Colonic mucosa (tissue), 4 donors: Measurements from ENCODE around the gene ACOXL. TPM values are rescaled to one million over a fixed set of nuclear protein-coding genes. Genes with fewer than 3 reads are reported as not detected.

Experiments used
- DNase-seq: peaks from one replicate; pipeline ENCODE4 v3.0.0-alpha.2; 2020
- H3K27ac ChIP-seq: fragments of 200-600 bp; one replicate; pipeline ENCODE4 v1.8.0; 2021
- H3K27me3 ChIP-seq: fragments of 200-600 bp; one replicate; pipeline ENCODE4 v1.8.0; 2021
- H3K36me3 ChIP-seq: fragments of 200-600 bp; one replicate; pipeline ENCODE4 v1.8.0; 2021
- H3K4me1 ChIP-seq: fragments of 200-600 bp; one replicate; pipeline ENCODE4 v1.8.0; 2021; ENCODE audit warnings: mild to moderate bottlenecking
- H3K4me3 ChIP-seq: fragments of 200-600 bp; one replicate; pipeline ENCODE4 v1.8.0; 2021
- H3K9ac ChIP-seq, 2 donors: one replicate each; pipeline ENCODE4 v1.7.0; 2013; ENCODE audit warnings: control low read depth in 2 of 2, low read depth in 2 of 2, low read length in 2 of 2
- H3K9me3 ChIP-seq: fragments of 200-600 bp; one replicate; pipeline ENCODE4 v1.8.0; 2021
- intact Hi-C: fragments of 100-400 bp; cut with DNase I; formaldehyde crosslinking; loops from one replicate; pipeline ENCODE4 v1.14.1; 2022
- total RNA-seq, 2 donors: library from RNA; stranded (reverse); fragmentation: NEBNext Ultra II Directional in 1 of 2; extraction: Animal tissue kit (Norgen Biotek cat#: 25700) in 1 of 2; gene quantifications; one replicate each; pipeline ENCODE4 v1.2.1, GENCODE V29; 2021
- TF ChIP-seq, protein P1 (sequence below): fragments of 200-600 bp; IDR thresholded peaks from one replicate; pipeline ENCODE4 v1.8.0; 2022; ENCODE audit warnings: antibody characterized with exemption, mild to moderate bottlenecking
- donor health status: healthy.
- donor health status: DM: no; HTN: no; CAD: no.
- donor health status: DM: no; HTN: no; CAD: no.

ACOXL gene
- total RNA-seq, 2 donors from 2014 or later, result 0.32 to 0.82 TPM

DNA sequence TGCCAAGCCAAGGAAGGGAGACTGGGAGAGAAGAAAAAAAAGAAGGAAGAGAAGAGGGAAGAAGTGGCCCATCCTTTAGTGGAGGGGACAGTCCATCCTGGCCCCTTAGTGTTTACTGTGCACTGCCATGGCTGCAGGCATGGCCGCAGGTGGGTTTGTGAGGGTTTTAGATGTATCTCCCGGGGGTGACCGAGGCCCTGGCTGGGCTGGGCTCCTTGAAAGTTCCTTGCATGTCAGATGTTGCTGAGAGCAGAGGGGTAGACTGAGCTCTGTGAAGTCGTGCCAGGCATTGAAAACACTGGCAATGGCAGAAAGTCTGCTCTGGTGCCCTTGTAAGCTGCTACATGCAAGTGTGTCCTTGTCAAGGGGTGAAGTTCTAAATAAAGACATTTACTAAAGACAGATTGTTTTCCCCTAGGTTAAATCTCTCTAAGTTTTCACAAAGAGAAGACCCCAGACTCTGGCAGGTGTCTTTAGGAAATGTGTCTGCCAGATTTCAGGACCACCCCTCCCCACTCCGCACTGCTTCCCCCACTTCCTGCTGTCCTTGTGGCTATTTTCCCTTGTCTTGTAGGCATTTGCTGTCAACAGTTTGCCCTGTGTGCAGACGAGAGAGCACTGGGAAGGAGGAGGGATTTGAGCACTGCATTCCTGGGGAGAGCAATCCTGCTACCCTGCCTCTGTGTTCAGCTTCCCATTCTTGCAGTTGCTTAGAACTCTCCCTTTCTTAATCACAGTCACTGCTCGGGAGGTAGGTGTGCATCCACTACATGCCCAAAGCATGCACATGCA, 68.4 kb downstream of the ACOXL start:
- Histone ChIP-seq H3K4me3 (no peak overlapping the region), H3K9ac (no peak overlapping the region), H3K9me3 (no peaks in the 10 kb centered on the region), H3K4me1 (no peaks in the 10 kb centered on the region), H3K27ac (no peak overlapping the region), H3K36me3 (no peaks in the 10 kb centered on the region), H3K27me3 (no peaks in the 10 kb centered on the region)
- intact Hi-C loops, result loop anchor here (10.0 kb wide), 1 partner anchor 914 kb away; no protein-coding TSS in a partner anchor
- DNase-seq, result no peak
- TF ChIP-seq, protein P1, sequence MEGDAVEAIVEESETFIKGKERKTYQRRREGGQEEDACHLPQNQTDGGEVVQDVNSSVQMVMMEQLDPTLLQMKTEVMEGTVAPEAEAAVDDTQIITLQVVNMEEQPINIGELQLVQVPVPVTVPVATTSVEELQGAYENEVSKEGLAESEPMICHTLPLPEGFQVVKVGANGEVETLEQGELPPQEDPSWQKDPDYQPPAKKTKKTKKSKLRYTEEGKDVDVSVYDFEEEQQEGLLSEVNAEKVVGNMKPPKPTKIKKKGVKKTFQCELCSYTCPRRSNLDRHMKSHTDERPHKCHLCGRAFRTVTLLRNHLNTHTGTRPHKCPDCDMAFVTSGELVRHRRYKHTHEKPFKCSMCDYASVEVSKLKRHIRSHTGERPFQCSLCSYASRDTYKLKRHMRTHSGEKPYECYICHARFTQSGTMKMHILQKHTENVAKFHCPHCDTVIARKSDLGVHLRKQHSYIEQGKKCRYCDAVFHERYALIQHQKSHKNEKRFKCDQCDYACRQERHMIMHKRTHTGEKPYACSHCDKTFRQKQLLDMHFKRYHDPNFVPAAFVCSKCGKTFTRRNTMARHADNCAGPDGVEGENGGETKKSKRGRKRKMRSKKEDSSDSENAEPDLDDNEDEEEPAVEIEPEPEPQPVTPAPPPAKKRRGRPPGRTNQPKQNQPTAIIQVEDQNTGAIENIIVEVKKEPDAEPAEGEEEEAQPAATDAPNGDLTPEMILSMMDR, result no peak

DNA sequence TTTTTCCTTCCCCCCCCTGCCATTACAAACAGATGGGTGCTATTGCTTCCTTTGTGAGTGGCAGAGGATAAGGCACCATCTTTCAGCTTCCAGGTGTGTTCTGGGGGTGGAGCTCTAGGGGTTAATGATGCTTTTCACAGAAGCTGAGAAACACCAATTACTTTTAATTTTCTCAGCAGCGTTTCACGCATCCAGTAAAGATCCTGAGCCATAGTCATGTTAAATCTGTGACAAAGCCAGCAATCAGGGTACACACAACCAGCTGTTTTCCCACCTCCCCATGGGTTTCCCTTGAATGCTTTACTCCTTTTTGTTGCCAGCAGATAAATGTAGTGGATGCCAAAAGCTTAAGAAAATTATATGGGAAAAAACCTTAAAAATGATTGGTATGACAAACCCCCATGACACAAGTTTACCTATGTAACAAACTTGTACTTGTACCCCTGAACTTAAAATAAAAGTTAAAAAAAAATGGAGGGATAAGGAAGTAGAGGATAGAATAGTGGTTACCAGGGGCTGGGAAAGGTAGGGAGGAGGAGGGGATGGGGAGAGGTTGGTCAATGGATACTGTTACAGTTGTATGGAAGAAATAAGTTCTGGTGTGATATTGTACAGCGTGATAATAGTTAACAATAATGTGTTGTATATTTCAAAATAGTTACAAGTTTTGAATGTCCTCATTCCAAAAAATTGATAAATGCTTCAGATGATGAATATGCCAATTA, 70.0 kb downstream of the ACOXL start:
- TF ChIP-seq, protein P1, result no peak
- intact Hi-C loops, result loop anchor here (10.0 kb wide), 1 partner anchor 912 kb away; no protein-coding TSS in a partner anchor
- H3K9me3 ChIP-seq, result no peaks in the 10 kb centered on the region

DNA sequence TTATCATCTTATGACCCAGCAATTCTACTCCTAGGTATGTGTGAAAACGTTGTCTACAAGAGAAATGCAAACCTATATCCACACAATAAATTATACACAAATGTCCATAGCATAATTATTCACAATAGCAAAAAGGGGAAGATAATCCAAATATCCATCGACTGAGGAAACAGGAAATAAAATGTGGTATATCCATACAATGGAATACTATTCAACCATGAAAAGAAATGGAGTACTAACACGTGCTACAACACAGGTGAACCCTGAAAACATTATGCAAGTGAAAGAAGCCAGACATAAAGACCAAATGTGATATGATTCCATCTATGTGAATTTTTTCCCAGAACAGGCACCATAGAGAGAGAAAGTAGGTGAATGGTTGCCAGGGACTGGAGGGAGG, 72.1 kb downstream of the ACOXL start:
- DNase-seq, result no peak
- H3K9me3 ChIP-seq, result no peaks in the 10 kb centered on the region
- H3K27me3 ChIP-seq, result no peaks in the 10 kb centered on the region
- no peaks in the 10 kb centered on the region for H3K4me1 ChIP-seq
- H3K27ac ChIP-seq, result no peak overlapping the region
- no peak overlapping the region for H3K4me3 ChIP-seq
- no peaks in the 10 kb centered on the region for H3K36me3 ChIP-seq
- intact Hi-C loops, result loop anchor here (10.0 kb wide), 1 partner anchor 910 kb away; no protein-coding TSS in a partner anchor
- H3K9ac ChIP-seq, result no peak overlapping the region
- TF ChIP-seq, protein P1, result no peak

More for the DNA sequence above, 70.0 kb downstream of the ACOXL start:
- DNase-seq, result no peak
- no peak overlapping the region for H3K27ac ChIP-seq
- no peaks in the 10 kb centered on the region for H3K36me3 ChIP-seq
- no peaks in the 10 kb centered on the region for H3K27me3 ChIP-seq
- no peaks in the 10 kb centered on the region for H3K4me1 ChIP-seq
- H3K9ac ChIP-seq, result no peak overlapping the region
- no peak overlapping the region for H3K4me3 ChIP-seq

DNA sequence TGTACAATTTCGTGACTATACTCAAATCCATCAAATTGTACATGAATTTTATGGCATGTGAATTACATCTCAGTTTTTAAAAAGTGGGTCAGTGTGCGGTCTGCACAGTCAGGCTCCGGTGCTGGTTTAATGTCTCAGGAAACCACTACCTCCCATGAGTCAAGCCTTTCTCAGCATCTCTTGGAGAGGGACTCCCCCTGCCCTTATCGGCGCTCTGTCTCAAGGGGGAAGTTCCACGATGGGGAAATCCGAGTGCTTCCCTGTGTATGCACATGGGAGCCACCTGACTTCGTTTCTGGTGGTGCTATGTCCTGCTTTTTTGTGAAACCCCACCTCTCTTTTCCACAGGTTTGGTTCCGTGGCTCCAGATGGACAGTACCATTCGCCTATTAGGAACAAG, 72.5 kb downstream of the ACOXL start:
- no peak overlapping the region for H3K27ac ChIP-seq
- no peaks in the 10 kb centered on the region for H3K36me3 ChIP-seq
- TF ChIP-seq, protein P1, result no peak
- no peaks in the 10 kb centered on the region for H3K4me1 ChIP-seq
- intact Hi-C loops, result loop anchor here (10.0 kb wide), 1 partner anchor 910 kb away; no protein-coding TSS in a partner anchor
- no peak for DNase-seq
- H3K9ac ChIP-seq, result no peak overlapping the region
- no peaks in the 10 kb centered on the region for H3K9me3 ChIP-seq
- no peaks in the 10 kb centered on the region for H3K27me3 ChIP-seq
- no peak overlapping the region for H3K4me3 ChIP-seq

DNA sequence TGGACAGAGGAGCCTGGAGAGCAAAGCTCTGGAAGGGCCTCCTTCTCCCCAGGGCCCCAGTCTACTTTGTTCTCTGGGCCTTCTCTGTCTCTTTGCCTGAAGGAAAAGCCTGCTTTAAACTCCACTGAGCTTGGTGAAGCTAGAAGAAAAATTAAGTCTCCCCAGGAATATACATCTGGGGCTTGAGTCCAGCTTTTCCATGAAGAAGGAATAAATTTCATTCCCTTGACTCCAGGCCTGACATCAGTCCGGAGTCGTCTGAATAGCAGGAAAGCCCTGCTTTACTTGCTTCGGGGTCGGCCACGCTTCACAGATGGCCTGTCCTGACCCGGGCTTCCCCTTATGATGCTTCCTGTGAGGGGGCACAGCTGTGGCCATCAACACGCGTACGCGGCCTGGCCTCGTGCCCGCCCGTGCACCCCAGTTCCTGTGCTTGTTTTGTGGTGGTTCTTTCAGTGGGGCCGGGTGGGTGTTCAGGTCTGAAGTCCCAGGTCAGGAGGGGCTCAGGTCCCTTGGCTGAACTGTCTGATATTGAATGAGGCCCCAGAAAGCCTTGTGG, 73.6 kb downstream of the ACOXL start:
- intact Hi-C loops, result loop anchor here (10.0 kb wide), 1 partner anchor 909 kb away; no protein-coding TSS in a partner anchor
- no peaks in the 10 kb centered on the region for H3K27me3 ChIP-seq
- TF ChIP-seq, protein P1, result no peak
- no peak overlapping the region for H3K4me3 ChIP-seq
- H3K9me3 ChIP-seq, result no peaks in the 10 kb centered on the region
- H3K9ac ChIP-seq, result no peak overlapping the region
- no peak overlapping the region for H3K27ac ChIP-seq
- H3K4me1 ChIP-seq, result no peaks in the 10 kb centered on the region
- no peak for DNase-seq
- H3K36me3 ChIP-seq, result no peaks in the 10 kb centered on the region
